SU-DHL-6 (cell line): ENCODE data around the gene ACOX3.
"Not testable (repeated sequence)": the region's sequence is repeated elsewhere in the genome, so short reads cannot be mapped to it uniquely, and the experiment has no call there.

ENCODE experiments used
- H2AFZ ChIP-seq: fragments of 200-600 bp; sonication (generic); 2 replicates; pipeline ENCODE4 v1.6.1; 2014; ENCODE audit warnings: low read depth, mild to moderate bottlenecking, moderate library complexity, mixed read lengths, antibody characterized with exemption, low read length; ENCODE audit not compliant: severe bottlenecking
- H3F3A ChIP-seq: fragments of 200-600 bp; shearing (Covaris generic); 2 replicates; pipeline ENCODE4 v1.6.0; 2016; ENCODE audit warnings: antibody characterized with exemption, mild to moderate bottlenecking; ENCODE audit not compliant: insufficient read depth
- H3K27ac ChIP-seq: fragments of 200-600 bp; sonication (generic); 2 replicates; pipeline ENCODE4 v1.5.1; 2016; ENCODE audit warnings: low read depth, mild to moderate bottlenecking, low read length, moderate library complexity, mixed read lengths
- H3K27me3 ChIP-seq: fragments of 200-600 bp; sonication (generic), shearing (Covaris generic); 2 replicates; pipeline ENCODE4 v1.6.0; 2014; ENCODE audit warnings: mild to moderate bottlenecking, low read length
- H3K36me3 ChIP-seq: fragments of 200-600 bp; sonication (generic); 2 replicates; pipeline ENCODE4 v1.6.1; 2014; ENCODE audit warnings: mild to moderate bottlenecking, low read length, mixed read lengths
- H3K4me2 ChIP-seq: fragments of 300-600, 200-600 bp; shearing (Covaris generic), sonication (generic); 2 replicates; pipeline ENCODE4 v1.6.0; 2014; ENCODE audit warnings: low read length, low read depth, mild to moderate bottlenecking; ENCODE audit not compliant: poor library complexity, severe bottlenecking
- H3K4me3 ChIP-seq: fragments of 200-600 bp; sonication (generic); 2 replicates; pipeline ENCODE4 v1.5.1; 2014; ENCODE audit warnings: antibody characterized with exemption, low read length, mild to moderate bottlenecking, mixed read lengths; ENCODE audit not compliant: insufficient read depth, poor library complexity, severe bottlenecking
- H3K79me2 ChIP-seq: fragments of 200-600 bp; sonication (generic); 2 replicates; pipeline ENCODE4 v1.6.1; 2014; ENCODE audit warnings: mild to moderate bottlenecking, low read length, moderate library complexity; ENCODE audit not compliant: insufficient read depth
- H3K9ac ChIP-seq: fragments of 200-600 bp; sonication (generic); 2 replicates; pipeline ENCODE4 v1.7.0; 2014; ENCODE audit warnings: mild to moderate bottlenecking, low read length
- H3K9me2 ChIP-seq: fragments of 200-600 bp; sonication (generic); replicated peaks from 2 replicates; pipeline ENCODE4 v1.6.1; 2014; ENCODE audit warnings: low read length; ENCODE audit not compliant: insufficient read depth
- H3K9me3 ChIP-seq: fragments of 200-600 bp; sonication (generic); 2 replicates; pipeline ENCODE4 v1.6.1; 2014; ENCODE audit warnings: low read length, mixed read lengths; ENCODE audit not compliant: insufficient read depth
- H4K20me1 ChIP-seq: fragments of 200-600 bp; sonication (generic); 2 replicates; pipeline ENCODE4 v1.6.1; 2014; ENCODE audit warnings: low read depth, mild to moderate bottlenecking, antibody characterized with exemption, low read length, moderate library complexity, mixed read lengths
- EZH2phosphoT487 ChIP-seq: fragments of 200-600 bp; sonication (generic), shearing (Covaris generic); conservative IDR thresholded peaks from 2 replicates; pipeline ENCODE4 v1.6.1; 2018; ENCODE audit warnings: mild to moderate bottlenecking, antibody characterized with exemption, low read length, moderate library complexity, mixed read lengths
- TF ChIP-seq, protein P1 (sequence below): fragments of 200-600 bp; sonication (generic); IDR thresholded peaks from one replicate; pipeline ENCODE4 v1.5.1; 2017; ENCODE audit warnings: antibody characterized with exemption, mild to moderate bottlenecking, low read length, moderate library complexity; ENCODE audit not compliant: insufficient read depth, poor library complexity, severe bottlenecking

ACOX3 gene

DNA sequence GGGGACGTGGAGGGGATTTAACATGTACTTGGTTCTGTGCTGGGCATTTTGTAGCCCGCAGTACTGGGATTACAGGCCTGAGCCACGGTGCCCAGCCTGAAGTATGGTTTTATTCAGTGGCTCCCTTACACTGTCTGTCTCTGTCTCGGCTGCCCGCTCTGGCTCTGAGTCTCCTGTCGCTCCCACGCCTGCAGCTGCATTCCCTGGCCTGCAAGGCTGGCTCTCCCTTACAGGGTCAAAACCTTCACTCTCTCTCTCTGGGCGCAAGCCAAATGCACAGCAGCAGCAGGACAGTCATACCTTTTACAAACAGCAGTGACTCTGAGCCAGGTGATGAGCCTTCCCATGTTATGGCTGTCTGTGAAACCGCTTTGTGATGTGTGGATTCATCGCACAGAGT lies 98.8 kb downstream of the ACOX3 start:
- H2AFZ ChIP-seq = no peak overlapping the region
- H3K36me3 ChIP-seq = no peaks in the 10 kb centered on the region
- no peaks in the 10 kb centered on the region for H3K9me3 ChIP-seq
- H4K20me1 ChIP-seq = no peaks in the 10 kb centered on the region
- H3K27me3 ChIP-seq = no peaks in the 10 kb centered on the region
- no peaks in the 10 kb centered on the region for H3F3A ChIP-seq
- H3K27ac ChIP-seq = no peak overlapping the region
- no peak overlapping the region for H3K4me3 ChIP-seq
- no peaks in the 10 kb centered on the region for H3K79me2 ChIP-seq
- H3K9ac ChIP-seq = no peak overlapping the region
- no peaks in the 10 kb centered on the region for H3K9me2 ChIP-seq
- TF ChIP-seq, protein P1, sequence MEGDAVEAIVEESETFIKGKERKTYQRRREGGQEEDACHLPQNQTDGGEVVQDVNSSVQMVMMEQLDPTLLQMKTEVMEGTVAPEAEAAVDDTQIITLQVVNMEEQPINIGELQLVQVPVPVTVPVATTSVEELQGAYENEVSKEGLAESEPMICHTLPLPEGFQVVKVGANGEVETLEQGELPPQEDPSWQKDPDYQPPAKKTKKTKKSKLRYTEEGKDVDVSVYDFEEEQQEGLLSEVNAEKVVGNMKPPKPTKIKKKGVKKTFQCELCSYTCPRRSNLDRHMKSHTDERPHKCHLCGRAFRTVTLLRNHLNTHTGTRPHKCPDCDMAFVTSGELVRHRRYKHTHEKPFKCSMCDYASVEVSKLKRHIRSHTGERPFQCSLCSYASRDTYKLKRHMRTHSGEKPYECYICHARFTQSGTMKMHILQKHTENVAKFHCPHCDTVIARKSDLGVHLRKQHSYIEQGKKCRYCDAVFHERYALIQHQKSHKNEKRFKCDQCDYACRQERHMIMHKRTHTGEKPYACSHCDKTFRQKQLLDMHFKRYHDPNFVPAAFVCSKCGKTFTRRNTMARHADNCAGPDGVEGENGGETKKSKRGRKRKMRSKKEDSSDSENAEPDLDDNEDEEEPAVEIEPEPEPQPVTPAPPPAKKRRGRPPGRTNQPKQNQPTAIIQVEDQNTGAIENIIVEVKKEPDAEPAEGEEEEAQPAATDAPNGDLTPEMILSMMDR = no peak
- no peak for TF ChIP-seq EZH2phosphoT487
- no peak overlapping the region for H3K4me2 ChIP-seq

DNA sequence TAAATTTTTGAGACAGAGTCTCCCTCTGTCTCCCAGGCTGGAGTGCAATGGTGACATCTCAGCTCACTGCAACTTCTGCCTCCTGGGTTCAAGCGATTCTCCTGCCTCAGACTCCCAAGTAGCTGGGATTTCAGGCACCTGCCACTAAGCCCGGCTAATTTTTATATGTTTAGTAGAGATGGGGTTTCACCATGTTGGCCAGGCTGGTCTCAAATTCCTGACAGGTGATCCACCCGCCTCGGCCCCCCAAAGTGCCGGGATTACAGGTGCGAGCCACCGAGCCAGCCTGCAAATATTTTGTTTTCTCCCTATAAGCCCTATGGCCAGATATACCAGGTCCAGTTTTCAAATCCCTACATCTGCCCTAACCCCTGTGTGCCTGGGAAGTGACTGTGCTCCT lies 99.2 kb downstream of the ACOX3 start:
- not testable (repeated sequence) for H3K36me3 ChIP-seq, H3K27me3 ChIP-seq, H3F3A ChIP-seq, H3K4me3 ChIP-seq, H3K4me2 ChIP-seq, H3K79me2 ChIP-seq, H3K9ac ChIP-seq, H3K27ac ChIP-seq, H2AFZ ChIP-seq, H3K9me3 ChIP-seq, H4K20me1 ChIP-seq, H3K9me2 ChIP-seq

DNA sequence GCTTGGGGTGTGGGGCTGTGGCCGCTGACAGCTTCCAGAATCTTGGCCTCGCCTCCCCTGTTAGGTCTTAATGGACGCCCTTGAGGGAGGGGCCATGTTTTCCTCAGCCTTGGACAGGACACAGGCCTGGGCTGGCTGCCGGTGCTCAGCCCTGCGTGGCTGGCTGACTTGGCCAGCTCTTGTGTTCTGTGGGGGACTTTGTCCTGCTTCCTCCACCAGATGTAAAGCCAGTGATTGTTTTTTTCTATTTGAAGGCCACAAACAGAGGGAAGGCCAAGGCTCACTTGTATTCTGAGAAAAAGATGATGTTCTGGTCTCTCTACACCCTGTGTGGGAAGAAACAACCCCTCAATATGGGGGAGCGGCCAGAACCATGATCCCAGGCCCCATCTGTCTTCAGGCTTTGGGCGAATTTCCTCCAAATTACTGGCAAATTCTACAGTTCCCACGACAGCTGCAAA lies 99.7 kb downstream of the ACOX3 start:
- Histone ChIP-seq H3K27ac (no peak overlapping the region), H3K79me2 (no peaks in the 10 kb centered on the region), H2AFZ (no peak overlapping the region), H3K36me3 (no peaks in the 10 kb centered on the region), H3K4me2 (no peak overlapping the region), H3F3A (no peaks in the 10 kb centered on the region), H3K27me3 (no peaks in the 10 kb centered on the region), H3K9ac (no peak overlapping the region), H3K9me2 (no peaks in the 10 kb centered on the region), H3K4me3 (no peak overlapping the region), H4K20me1 (no peaks in the 10 kb centered on the region), H3K9me3 (peaks cover 3% of the 10 kb centered on the region; the same call in 1 of the 2 replicates)
- TF ChIP-seq, protein P1 = no peak
- TF ChIP-seq EZH2phosphoT487 = no peak

- Histone ChIP-seq H3K9me3 (peaks cover 3% of the 10 kb centered on the region; the same call in 1 of the 2 replicates), H4K20me1 (no peaks in the 10 kb centered on the region), H3K4me2 (no peak overlapping the region), H3K27ac (no peak overlapping the region), H3F3A (no peaks in the 10 kb centered on the region), H3K79me2 (no peaks in the 10 kb centered on the region), H3K27me3 (no peaks in the 10 kb centered on the region), H2AFZ (no peak overlapping the region), H3K9me2 (no peaks in the 10 kb centered on the region), H3K36me3 (no peaks in the 10 kb centered on the region), H3K4me3 (no peak overlapping the region), H3K9ac (no peak overlapping the region)
- TF ChIP-seq, protein P1 = no peak
- TF ChIP-seq EZH2phosphoT487 = no peak
Measured at GRCh38 chr4:8338351-8338961, 102.1 kb downstream of the ACOX3 start.
